C4-2B (cell line): ENCODE data around the gene LRRC8E.

Experiments
- CTCF ChIP-seq: fragments of 450-650 bp; conservative IDR thresholded peaks from 2 replicates; pipeline ENCODE4 v1.5.1; 2017; ENCODE audit warnings: mild to moderate bottlenecking
- ZFX ChIP-seq: fragments of 450-650 bp; IDR thresholded peaks from 2 replicates; pipeline ENCODE4 v1.6.1; 2017

DNA sequence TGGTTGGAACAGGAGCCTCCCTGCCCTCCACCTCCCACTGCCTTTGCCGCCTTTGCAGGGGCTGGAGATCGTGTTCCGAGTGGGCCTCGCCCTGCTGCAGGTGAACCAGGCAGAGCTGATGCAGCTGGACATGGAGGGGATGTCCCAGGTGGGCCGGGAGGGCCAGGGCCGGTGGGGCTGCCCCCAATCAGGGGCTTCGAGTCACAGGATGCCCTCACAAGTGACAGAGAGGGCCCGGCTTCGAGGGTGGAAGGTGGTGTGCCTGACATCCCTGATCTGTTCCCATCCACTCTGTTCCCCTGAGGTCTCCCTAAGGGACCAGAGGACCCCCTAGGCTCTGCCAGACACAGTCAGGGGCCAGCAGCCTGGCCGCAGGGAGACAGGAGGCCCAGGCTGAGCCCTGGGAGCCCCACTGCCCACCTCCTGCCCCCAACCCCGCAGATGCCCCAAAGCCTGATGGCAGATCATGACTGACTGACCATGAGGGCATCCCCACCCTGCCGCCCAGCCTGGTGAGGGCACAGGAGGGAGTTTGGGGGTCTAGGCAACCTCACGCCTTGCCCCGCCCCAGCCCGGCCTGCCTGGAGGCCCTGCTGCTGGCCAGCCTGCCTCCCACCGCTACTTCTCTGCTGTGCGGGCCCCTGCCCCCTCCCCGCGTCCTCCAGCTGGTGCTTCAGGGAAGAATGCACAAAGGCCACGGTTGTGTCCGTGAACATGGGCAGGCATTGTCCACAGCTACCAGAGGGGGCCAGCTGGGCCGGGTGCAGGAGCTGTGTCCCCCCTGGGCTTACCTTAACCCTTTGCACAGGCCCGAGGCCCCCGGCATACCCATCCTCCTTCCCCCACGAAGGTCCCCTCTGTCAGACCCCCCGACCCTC, 36.4 kb upstream of the LRRC8E start:
- TF ChIP-seq CTCF, result no peak
- TF ChIP-seq ZFX, result no peak
